Gastroesophageal sphincter (tissue), 3 donors: ENCODE results near the gene BMP7.

Experiments used
- CTCF ChIP-seq, 4 experiments: fragments of 200-600 bp in 2 of 4; fragments of 450-650 bp in 2 of 4; sonication (generic) in 1 of 4; IDR thresholded peaks; one replicate each; pipeline ENCODE4 v1.5.1; 2017 to 2019; ENCODE audit warnings: antibody characterized with exemption in 4 of 4, mild to moderate bottlenecking in 2 of 4, moderate library complexity in 2 of 4
- EP300 ChIP-seq: sonication (generic); formaldehyde crosslinking; IDR thresholded peaks from one replicate; pipeline ENCODE4 v1.6.1; 2017; ENCODE audit warnings: antibody characterized with exemption, mild to moderate bottlenecking
- POLR2A ChIP-seq, 2 donors: fragments of 450-650 bp; IDR thresholded peaks; one replicate each; pipeline ENCODE4 v1.6.1; 2017; ENCODE audit warnings: antibody characterized with exemption in 2 of 2, mild to moderate bottlenecking in 2 of 2, moderate library complexity in 1 of 2
- POLR2AphosphoS5 ChIP-seq: sonication (generic); formaldehyde crosslinking; IDR thresholded peaks from one replicate; pipeline ENCODE4 v1.6.1; 2017; ENCODE audit warnings: antibody characterized with exemption

DNA sequence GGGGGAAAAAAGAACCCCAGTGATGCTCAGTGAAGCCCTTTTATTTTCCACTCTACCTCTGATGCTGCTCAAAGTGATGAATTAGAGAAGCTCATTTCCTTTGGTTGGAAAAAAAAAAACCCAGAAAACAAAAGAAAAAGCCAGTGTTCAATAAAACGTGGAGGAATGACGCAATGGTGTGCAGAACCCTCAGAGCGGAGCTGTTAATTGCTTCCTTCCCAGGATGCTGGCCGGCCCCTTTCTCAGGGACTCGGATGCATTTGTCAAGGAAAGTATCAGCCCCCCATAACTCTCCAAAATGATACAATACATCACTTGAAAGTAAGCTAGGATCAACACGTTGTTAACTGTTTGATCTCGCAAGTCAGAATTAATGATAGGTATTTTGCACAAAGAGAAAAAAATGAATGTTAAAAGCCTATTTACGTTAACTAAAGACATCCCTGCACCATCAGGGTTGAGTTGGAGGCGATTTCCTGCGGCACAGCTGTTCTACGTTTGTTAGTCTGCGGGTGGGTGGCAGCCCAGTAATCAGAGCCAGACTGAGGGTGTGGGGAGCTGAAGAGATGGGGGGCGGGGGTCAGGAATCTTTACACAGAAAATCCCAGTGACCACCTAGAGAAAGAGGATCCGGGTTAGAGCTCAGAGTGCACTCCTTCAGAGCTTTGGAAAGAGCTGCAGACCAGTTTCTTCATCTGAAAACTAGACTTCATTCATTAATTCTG is 132.4 kb downstream of the BMP7 start:
- TF ChIP-seq CTCF (IDR thresholded peaks at IDR 0.05): no peak
- TF ChIP-seq POLR2A (IDR thresholded peaks at IDR 0.05): no peak
- no peak for TF ChIP-seq EP300
- no peak for TF ChIP-seq POLR2AphosphoS5
